T-helper 17 cell (primary cell): ENCODE measurements around the gene HS3ST4. TPM values are rescaled to one million over a fixed set of nuclear protein-coding genes. Genes with fewer than 3 reads are reported as not detected.
"Not testable (repeated sequence)": the region's sequence is repeated elsewhere in the genome, so short reads cannot be mapped to it uniquely, and the experiment has no call there.

ENCODE experiments used
- ATAC-seq: fragments of 150-1000 bp; cut with Tn5 transposase; 2 replicates; pipeline ENCODE4 v1.10.0; 2021; ENCODE audit warnings: mild to moderate bottlenecking, moderate library complexity
- DNase-seq, 3 donors: peaks; one replicate each; pipeline versions ENCODE4 v3.0.0 to v3.0.0-alpha.2; 2020 to 2021
- H3K9me3 ChIP-seq: one replicate; pipeline ENCODE4 v1.7.0; 2013; ENCODE audit warnings: low read length, mild to moderate bottlenecking; ENCODE audit not compliant: control insufficient read depth, poor library complexity, severe bottlenecking
- H3K27ac Mint-ChIP-seq: one replicate; pipeline ENCODE4 v1.8.0; 2022; ENCODE audit warnings: mild to moderate bottlenecking, moderate library complexity, mixed read lengths
- H3K27me3 Mint-ChIP-seq: one replicate; pipeline ENCODE4 v1.8.0; 2022; ENCODE audit warnings: mixed read lengths
- H3K36me3 Mint-ChIP-seq: one replicate; pipeline ENCODE4 v1.8.0; 2022; ENCODE audit warnings: low read depth, mixed read lengths
- H3K4me1 Mint-ChIP-seq: one replicate; pipeline ENCODE4 v1.8.0; 2022; ENCODE audit warnings: mild to moderate bottlenecking, mixed read lengths
- H3K4me3 Mint-ChIP-seq: one replicate; pipeline ENCODE4 v1.8.0; 2022; ENCODE audit warnings: mild to moderate bottlenecking, moderate library complexity, mixed read lengths
- total RNA-seq, 4 donors: library from RNA in 2 of 4; stranded (reverse) in 2 of 4; gene quantifications; one replicate each; pipeline ENCODE4 v1.2.3 and lab custom pipeline; 2022 to 2026

The HS3ST4 gene
- total RNA-seq, 2 donors from 2014 or later = not detected

- no peaks in the 10 kb centered on the region for H3K4me1 Mint-ChIP-seq
- no peaks in the 10 kb centered on the region for H3K36me3 Mint-ChIP-seq
- no peak overlapping the region for H3K4me3 Mint-ChIP-seq
- DNase-seq = no peak
- ATAC-seq = no peak
- peaks cover 20% of the 10 kb centered on the region for H3K27me3 Mint-ChIP-seq
- H3K9me3 ChIP-seq = no peaks in the 10 kb centered on the region
- H3K27ac Mint-ChIP-seq = no peak overlapping the region
Observed at GRCh38 chr16:26087091-26087490, 395.3 kb downstream of the HS3ST4 start.

- Mint-ChIP-seq H3K36me3 (no peaks in the 10 kb centered on the region), H3K4me3 (no peak overlapping the region), H3K4me1 (no peaks in the 10 kb centered on the region), H3K27me3 (peaks cover 20% of the 10 kb centered on the region), H3K27ac (no peak overlapping the region)
- DNase-seq = no peak
- no peaks in the 10 kb centered on the region for H3K9me3 ChIP-seq
- no peak for ATAC-seq
Observed at GRCh38 chr16:26091511-26091910, 399.8 kb downstream of the HS3ST4 start.

- H3K27me3 Mint-ChIP-seq, H3K9me3 ChIP-seq, H3K27ac Mint-ChIP-seq, H3K4me1 Mint-ChIP-seq, H3K36me3 Mint-ChIP-seq, H3K4me3 Mint-ChIP-seq, DNase-seq, ATAC-seq: not testable (repeated sequence)
Observed at GRCh38 chr16:26098206-26098605, 406.4 kb downstream of the HS3ST4 start.

GRCh38 chr16:26102369-26102768, 410.6 kb downstream of the HS3ST4 start:
- no peaks in the 10 kb centered on the region for H3K27me3 Mint-ChIP-seq
- ATAC-seq = no peak

GRCh38 chr16:26108836-26109505, 417.2 kb downstream of the HS3ST4 start:
- no peak overlapping the region for H3K27ac Mint-ChIP-seq
- no peak overlapping the region for H3K4me3 Mint-ChIP-seq
- no peaks in the 10 kb centered on the region for H3K27me3 Mint-ChIP-seq
- DNase-seq = no peak
- H3K36me3 Mint-ChIP-seq = no peaks in the 10 kb centered on the region
- no peak for ATAC-seq
- H3K4me1 Mint-ChIP-seq = no peaks in the 10 kb centered on the region
- no peaks in the 10 kb centered on the region for H3K9me3 ChIP-seq

More at GRCh38 chr16:26102369-26102768, 410.6 kb downstream of the HS3ST4 start:
- no peaks in the 10 kb centered on the region for H3K36me3 Mint-ChIP-seq
- H3K4me1 Mint-ChIP-seq = no peaks in the 10 kb centered on the region
- H3K4me3 Mint-ChIP-seq = no peak overlapping the region
- H3K27ac Mint-ChIP-seq = no peak overlapping the region
- no peak for DNase-seq
- H3K9me3 ChIP-seq = no peaks in the 10 kb centered on the region

- Mint-ChIP-seq H3K27me3 (no peaks in the 10 kb centered on the region), H3K36me3 (no peaks in the 10 kb centered on the region), H3K4me1 (no peaks in the 10 kb centered on the region), H3K4me3 (no peak overlapping the region), H3K27ac (no peak overlapping the region)
- H3K9me3 ChIP-seq = no peaks in the 10 kb centered on the region
- DNase-seq (no peak), ATAC-seq (no peak)
Observed at GRCh38 chr16:26111900-26112299, 420.1 kb downstream of the HS3ST4 start.

GRCh38 chr16:26118575-26118974, 426.8 kb downstream of the HS3ST4 start:
- Mint-ChIP-seq H3K4me3 (no peak overlapping the region), H3K36me3 (peaks cover 2% of the 10 kb centered on the region), H3K27me3 (peaks cover 11% of the 10 kb centered on the region), H3K27ac (peak overlapping the region; percentile 64), H3K4me1 (no peaks in the 10 kb centered on the region)
- no peak for DNase-seq
- H3K9me3 ChIP-seq = no peaks in the 10 kb centered on the region
- no peak for ATAC-seq

GRCh38 chr16:26120729-26121128, 429.0 kb downstream of the HS3ST4 start:
- DNase-seq (no peak), ATAC-seq (no peak)
- H3K4me3 Mint-ChIP-seq = no peak overlapping the region
- no peaks in the 10 kb centered on the region for H3K4me1 Mint-ChIP-seq
- peaks cover 2% of the 10 kb centered on the region for H3K36me3 Mint-ChIP-seq
- peaks cover 11% of the 10 kb centered on the region for H3K27me3 Mint-ChIP-seq
- H3K27ac Mint-ChIP-seq = no peak overlapping the region
- H3K9me3 ChIP-seq = no peaks in the 10 kb centered on the region

- no peaks in the 10 kb centered on the region for H3K4me1 Mint-ChIP-seq
Observed at GRCh38 chr16:26128296-26128695, 436.5 kb downstream of the HS3ST4 start.

GRCh38 chr16:26129997-26130396, 438.2 kb downstream of the HS3ST4 start:
- H3K9me3 ChIP-seq = no peaks in the 10 kb centered on the region
- H3K36me3 Mint-ChIP-seq = no peaks in the 10 kb centered on the region
- ATAC-seq (no peak), DNase-seq (no peak)
- peaks cover 8% of the 10 kb centered on the region for H3K27me3 Mint-ChIP-seq
- H3K4me3 Mint-ChIP-seq = no peak overlapping the region
- no peak overlapping the region for H3K27ac Mint-ChIP-seq
- no peaks in the 10 kb centered on the region for H3K4me1 Mint-ChIP-seq

More at GRCh38 chr16:26128296-26128695, 436.5 kb downstream of the HS3ST4 start:
- peaks cover 1% of the 10 kb centered on the region for H3K27me3 Mint-ChIP-seq
- no peak overlapping the region for H3K27ac Mint-ChIP-seq
- ATAC-seq (no peak), DNase-seq (no peak)
- H3K9me3 ChIP-seq = no peaks in the 10 kb centered on the region
- no peak overlapping the region for H3K4me3 Mint-ChIP-seq
- no peaks in the 10 kb centered on the region for H3K36me3 Mint-ChIP-seq

GRCh38 chr16:26133416-26134093, 441.8 kb downstream of the HS3ST4 start:
- Mint-ChIP-seq H3K36me3 (no peaks in the 10 kb centered on the region), H3K27me3 (peaks cover 8% of the 10 kb centered on the region), H3K4me3 (no peak overlapping the region), H3K27ac (no peak overlapping the region), H3K4me1 (no peaks in the 10 kb centered on the region)
- ATAC-seq (no peak), DNase-seq (no peak)
- H3K9me3 ChIP-seq = no peaks in the 10 kb centered on the region

- H3K4me1 Mint-ChIP-seq = no peaks in the 10 kb centered on the region
- no peak overlapping the region for H3K27ac Mint-ChIP-seq
- no peaks in the 10 kb centered on the region for H3K36me3 Mint-ChIP-seq
- DNase-seq = no peak
- no peak for ATAC-seq
- H3K27me3 Mint-ChIP-seq = peaks cover 8% of the 10 kb centered on the region
- no peaks in the 10 kb centered on the region for H3K9me3 ChIP-seq
- H3K4me3 Mint-ChIP-seq = no peak overlapping the region
Observed at GRCh38 chr16:26134588-26134987, 442.8 kb downstream of the HS3ST4 start.

GRCh38 chr16:26137956-26138355, 446.2 kb downstream of the HS3ST4 start:
- H3K36me3 Mint-ChIP-seq = no peaks in the 10 kb centered on the region
- ATAC-seq (no peak), DNase-seq (no peak)
- H3K27me3 Mint-ChIP-seq = peaks cover 8% of the 10 kb centered on the region
- H3K4me1 Mint-ChIP-seq = no peaks in the 10 kb centered on the region
- H3K9me3 ChIP-seq = no peaks in the 10 kb centered on the region
- no peak overlapping the region for H3K27ac Mint-ChIP-seq
- no peak overlapping the region for H3K4me3 Mint-ChIP-seq

- H3K9me3 ChIP-seq = no peaks in the 10 kb centered on the region
- Mint-ChIP-seq H3K4me1 (no peaks in the 10 kb centered on the region), H3K36me3 (no peaks in the 10 kb centered on the region), H3K27ac (no peak overlapping the region), H3K4me3 (no peak overlapping the region), H3K27me3 (no peaks in the 10 kb centered on the region)
- ATAC-seq (no peak), DNase-seq (no peak)
Observed at GRCh38 chr16:26139091-26139490, 447.3 kb downstream of the HS3ST4 start.
